Stimulated activated CD8-positive, alpha-beta memory T cell treated with anti-CD3 and anti-CD28 coated beads, Interleukin-12 subunit alpha, Interleukin-12 subunit beta, amount 100 ng/mL, for 24 hours (primary cell): ENCODE data around the gene SLC30A7.
"Not testable (repeated sequence)": the region's sequence is repeated elsewhere in the genome, so short reads cannot be mapped to it uniquely, and the experiment has no call there.

ENCODE experiments used
- DNase-seq: peaks from one replicate; pipeline ENCODE4 v3.0.0-alpha.2; 2020; ENCODE audit errors: extremely low read depth

Gene SLC30A7

GRCh38 chr1:100895540-100896480 lies at the start of gene SLC30A7:
SLC30A7 (plus strand) TSS chr1:100896090; CDS start chr1:100896263, 173 bp downstream.
- DNase-seq = peak; percentile 93

- DNase-seq = no peak
Measured at GRCh38 chr1:100847361-100848082, 48.4 kb upstream of the SLC30A7 start.

GRCh38 chr1:100851726-100852125 lies 44.2 kb upstream of the SLC30A7 start:
- no peak for DNase-seq

GRCh38 chr1:100852976-100853375 lies 42.9 kb upstream of the SLC30A7 start:
- DNase-seq = no peak

GRCh38 chr1:100855116-100855515 lies 40.8 kb upstream of the SLC30A7 start:
- DNase-seq = not testable (repeated sequence)

- no peak for DNase-seq
Measured at GRCh38 chr1:100860397-100860991, 35.4 kb upstream of the SLC30A7 start.

- DNase-seq = no peak
Measured at GRCh38 chr1:100861379-100861778, 34.5 kb upstream of the SLC30A7 start.

- DNase-seq = no peak
Measured at GRCh38 chr1:100862591-100862990, 33.3 kb upstream of the SLC30A7 start.

GRCh38 chr1:100866041-100866900 lies 29.6 kb upstream of the SLC30A7 start:
- DNase-seq = no peak

GRCh38 chr1:100866901-100867206 lies 29.0 kb upstream of the SLC30A7 start:
- DNase-seq = no peak

- DNase-seq = no peak
Measured at GRCh38 chr1:100868364-100868995, 27.4 kb upstream of the SLC30A7 start.

- DNase-seq = no peak
Measured at GRCh38 chr1:100869996-100870395, 25.9 kb upstream of the SLC30A7 start.

GRCh38 chr1:100874433-100874832 lies 21.5 kb upstream of the SLC30A7 start:
- no peak for DNase-seq

- no peak for DNase-seq
Measured at GRCh38 chr1:100875228-100875627, 20.7 kb upstream of the SLC30A7 start.

- no peak for DNase-seq
Measured at GRCh38 chr1:100876291-100876690, 19.6 kb upstream of the SLC30A7 start.

- DNase-seq = no peak
Measured at GRCh38 chr1:100879422-100879821, 16.5 kb upstream of the SLC30A7 start.

- DNase-seq = no peak
Measured at GRCh38 chr1:100881687-100882086, 14.2 kb upstream of the SLC30A7 start.

- no peak for DNase-seq
Measured at GRCh38 chr1:100882698-100883097, 13.2 kb upstream of the SLC30A7 start.

- DNase-seq = no peak
Measured at GRCh38 chr1:100883963-100884362, 11.9 kb upstream of the SLC30A7 start.

- DNase-seq = not testable (repeated sequence)
Measured at GRCh38 chr1:100889007-100889406, 6.9 kb upstream of the SLC30A7 start.

GRCh38 chr1:100889869-100890482 lies 5.9 kb upstream of the SLC30A7 start:
- DNase-seq = not testable (repeated sequence)
